GM23338 (cell line): Measurements from ENCODE around the gene ZCCHC2. TPM values are rescaled to one million over a fixed set of nuclear protein-coding genes. Genes with fewer than 3 reads are reported as not detected.

ENCODE experiments used
- ATAC-seq: fragments of 200-7000 bp; cut with Tn5 transposase; 3 replicates; pipeline ENCODE4 v1.9.1; 2020
- DNase-seq: peaks from one replicate; pipeline ENCODE4 v3.0.0-alpha.2; 2015; ENCODE audit warnings: low spot score
- H2AFZ ChIP-seq: fragments of 200-600 bp; sonication (generic); 2 replicates; pipeline ENCODE4 v1.8.0; 2016; ENCODE audit warnings: antibody characterized with exemption, mild to moderate bottlenecking, moderate library complexity
- H3F3A ChIP-seq: fragments of 200-600 bp; sonication (generic); replicated peaks from 2 replicates; pipeline ENCODE4 v1.8.0; 2017; ENCODE audit warnings: antibody characterized with exemption, mixed run types, low read depth
- H3K27ac ChIP-seq: fragments of 200-600 bp; sonication (generic); 2 replicates; pipeline ENCODE4 v1.6.1; 2016; ENCODE audit warnings: low read depth
- H3K27me3 ChIP-seq: fragments of 200-600 bp; sonication (generic); 2 replicates; pipeline ENCODE4 v1.8.0; 2016; ENCODE audit warnings: mild to moderate bottlenecking, mixed run types, moderate library complexity; ENCODE audit not compliant: insufficient read depth
- H3K36me3 ChIP-seq: fragments of 200-600 bp; sonication (generic); 2 replicates; pipeline ENCODE4 v1.8.0; 2016; ENCODE audit warnings: mild to moderate bottlenecking; ENCODE audit not compliant: insufficient read depth
- H3K4me1 ChIP-seq: fragments of 200-600 bp; sonication (generic); 2 replicates; pipeline ENCODE4 v1.8.0; 2016; ENCODE audit warnings: mild to moderate bottlenecking, moderate library complexity; ENCODE audit not compliant: insufficient read depth
- H3K4me2 ChIP-seq: fragments of 200-600 bp; sonication (generic); 2 replicates; pipeline ENCODE4 v1.7.1; 2017; ENCODE audit warnings: mixed run types
- H3K4me3 ChIP-seq: fragments of 200-600 bp; sonication (generic); 2 replicates; pipeline ENCODE4 v1.6.1; 2016; ENCODE audit warnings: mixed run types
- H3K79me2 ChIP-seq: fragments of 200-600 bp; sonication (generic); replicated peaks from 2 replicates; pipeline ENCODE4 v1.8.0; 2017; ENCODE audit warnings: mild to moderate bottlenecking; ENCODE audit not compliant: insufficient read depth
- H3K9me2 ChIP-seq: fragments of 200-600 bp; sonication (generic); 2 replicates; pipeline ENCODE4 v1.8.0; 2017; ENCODE audit not compliant: insufficient read depth
- H4K20me1 ChIP-seq: fragments of 200-600 bp; sonication (generic); replicated peaks from 2 replicates; pipeline ENCODE4 v1.8.0; 2017; ENCODE audit warnings: mild to moderate bottlenecking; ENCODE audit not compliant: insufficient read depth
- H3K27ac Mint-ChIP-seq: 2 replicates; pipeline ENCODE4 v1.8.0; 2020; ENCODE audit warnings: inconsistent platforms, mild to moderate bottlenecking, moderate library complexity, mixed read lengths
- H3K27me3 Mint-ChIP-seq: 3 replicates; pipeline ENCODE4 v1.8.0; 2022; ENCODE audit warnings: low read depth, mild to moderate bottlenecking, moderate library complexity, mixed read lengths, inconsistent platforms; ENCODE audit not compliant: insufficient read depth, poor library complexity
- H3K36me3 Mint-ChIP-seq: 3 replicates; pipeline ENCODE4 v1.8.0; 2021; ENCODE audit warnings: low read depth, mild to moderate bottlenecking, inconsistent platforms, moderate library complexity, mixed read lengths
- H3K4me1 Mint-ChIP-seq: 3 replicates; pipeline ENCODE4 v1.8.0; 2020; ENCODE audit warnings: mild to moderate bottlenecking, inconsistent platforms, mixed read lengths
- H3K4me3 Mint-ChIP-seq: 3 replicates; pipeline ENCODE4 v1.8.0; 2021; ENCODE audit warnings: moderate library complexity, mild to moderate bottlenecking, inconsistent platforms, mixed read lengths
- H3K9me3 Mint-ChIP-seq: 3 replicates; pipeline ENCODE4 v1.8.0; 2020; ENCODE audit warnings: moderate library complexity, mild to moderate bottlenecking, inconsistent platforms, mixed read lengths
- CREB1 ChIP-seq: fragments of 250-450 bp; sonication (Bioruptor Pico); IDR thresholded peaks from 2 replicates; pipeline ENCODE4 v1.5.0; 2020; ENCODE audit warnings: low read depth, mild to moderate bottlenecking, moderate library complexity
- CTCF ChIP-seq, 2 experiments: fragments of 200-600 bp in 1 of 2; sonication (generic) in 1 of 2; conservative IDR thresholded peaks; 2 replicates each; pipeline versions ENCODE4 v1.5.1 to v1.6.1; 2016 to 2017; ENCODE audit warnings: antibody characterized with exemption in 2 of 2, low read depth in 2 of 2, mild to moderate bottlenecking in 2 of 2, moderate library complexity in 1 of 2
- ETS1 ChIP-seq: IDR thresholded peaks from 2 replicates; pipeline ENCODE4 v1.6.1; 2016; ENCODE audit warnings: antibody characterized with exemption
- EZH2 ChIP-seq: fragments of 200-600 bp; sonication (generic); IDR thresholded peaks from one replicate; pipeline ENCODE4 v1.8.0; 2017; ENCODE audit warnings: antibody characterized with exemption, mild to moderate bottlenecking, low read depth; ENCODE audit not compliant: unreplicated experiment
- EZH2phosphoT487 ChIP-seq: fragments of 200-600 bp; sonication (generic); IDR thresholded peaks from one replicate; pipeline ENCODE4 v1.8.1; 2018; ENCODE audit warnings: antibody characterized with exemption; ENCODE audit not compliant: unreplicated experiment
- JUNB ChIP-seq: IDR thresholded peaks from one replicate; pipeline ENCODE4 v1.6.1; 2016; ENCODE audit warnings: antibody characterized with exemption; ENCODE audit not compliant: unreplicated experiment
- NANOG ChIP-seq: IDR thresholded peaks from 2 replicates; pipeline ENCODE4 v1.6.1; 2016; ENCODE audit warnings: antibody characterized with exemption, borderline replicate concordance
- POLR2AphosphoS5 ChIP-seq: IDR thresholded peaks from 2 replicates; pipeline ENCODE4 v1.6.1; 2016; ENCODE audit warnings: antibody characterized with exemption, low read depth
- REST ChIP-seq: IDR thresholded peaks from one replicate; pipeline ENCODE4 v1.6.1; 2018; ENCODE audit warnings: antibody characterized with exemption; ENCODE audit not compliant: unreplicated experiment
- STAT1 ChIP-seq: IDR thresholded peaks from one replicate; pipeline ENCODE4 v1.6.1; 2016; ENCODE audit warnings: antibody characterized with exemption; ENCODE audit not compliant: unreplicated experiment
- ZNF114 ChIP-seq: fragments of 250-450 bp; sonication (Bioruptor Pico); IDR thresholded peaks from 2 replicates; pipeline ENCODE4 v1.5.0; 2020; ENCODE audit warnings: mild to moderate bottlenecking, moderate library complexity
- ZNF331 ChIP-seq: fragments of 250-450 bp; sonication (Bioruptor Pico); IDR thresholded peaks from 2 replicates; pipeline ENCODE4 v1.5.0; 2020; ENCODE audit warnings: low read depth, mild to moderate bottlenecking, moderate library complexity
- polyA plus RNA-seq: library from polyadenylated mRNA; unstranded; fragments of >200 nt; fragmentation: Nextera tagmentation; extraction: Ambion mirVana; gene quantifications from 2 replicates; pipeline ENCODE4 v1.2.1, GENCODE V29; 2016
- total RNA-seq: library from RNA; depleted of rRNA; stranded (reverse); fragments of >200 nt; shearing (Covaris generic); gene quantifications from 2 replicates; pipeline ENCODE4 v1.2.3, GENCODE V29; 2014
- TF ChIP-seq, protein P1 (sequence below): fragments of 250-450 bp; sonication (Bioruptor Pico); IDR thresholded peaks from 2 replicates; pipeline ENCODE4 v1.5.0; 2020; ENCODE audit warnings: mild to moderate bottlenecking, moderate library complexity

The ZCCHC2 gene
- total and polyA plus RNA-seq, 2 experiments from 2014 or later: 5.4 to 15.4 TPM

- no peaks in the 10 kb centered on the region for H3F3A ChIP-seq
- peaks cover 8% of the 10 kb centered on the region; the same call in 1 of the 2 replicates for H4K20me1 ChIP-seq
- Mint-ChIP-seq H3K27me3 (peaks cover 21% of the 10 kb centered on the region), H3K27ac (no peak overlapping the region), H3K36me3 (no peaks in the 10 kb centered on the region; the same call in 2 of the 3 replicates), H3K9me3 (no peaks in the 10 kb centered on the region; the same call in 2 of the 3 replicates), H3K4me3 (no peak overlapping the region), H3K4me1 (peaks cover 28% of the 10 kb centered on the region)
- no peak overlapping the region for H3K27ac ChIP-seq
- H3K4me3 ChIP-seq: no peak overlapping the region
- H3K36me3 ChIP-seq: no peaks in the 10 kb centered on the region
- H3K9me2 ChIP-seq: no peaks in the 10 kb centered on the region
- H3K4me1 ChIP-seq: peaks cover 21% of the 10 kb centered on the region
- peaks cover 53% of the 10 kb centered on the region for H3K79me2 ChIP-seq
- peaks cover 18% of the 10 kb centered on the region for H3K27me3 ChIP-seq
- TF ChIP-seq ETS1 (no peak), STAT1 (no peak), ZNF114 (CRISPR knock-in tag) (no peak), ZNF331 (no peak), EZH2 (no peak), CREB1 (CRISPR knock-in tag) (no peak), NANOG (no peak), POLR2AphosphoS5 (no peak), JUNB (no peak), CTCF (conservative IDR thresholded peaks at IDR 0.05; ENCODE audit: low read depth in 2 of 2) (no peak), REST (no peak), EZH2phosphoT487 (no peak)
- TF ChIP-seq, protein P1, sequence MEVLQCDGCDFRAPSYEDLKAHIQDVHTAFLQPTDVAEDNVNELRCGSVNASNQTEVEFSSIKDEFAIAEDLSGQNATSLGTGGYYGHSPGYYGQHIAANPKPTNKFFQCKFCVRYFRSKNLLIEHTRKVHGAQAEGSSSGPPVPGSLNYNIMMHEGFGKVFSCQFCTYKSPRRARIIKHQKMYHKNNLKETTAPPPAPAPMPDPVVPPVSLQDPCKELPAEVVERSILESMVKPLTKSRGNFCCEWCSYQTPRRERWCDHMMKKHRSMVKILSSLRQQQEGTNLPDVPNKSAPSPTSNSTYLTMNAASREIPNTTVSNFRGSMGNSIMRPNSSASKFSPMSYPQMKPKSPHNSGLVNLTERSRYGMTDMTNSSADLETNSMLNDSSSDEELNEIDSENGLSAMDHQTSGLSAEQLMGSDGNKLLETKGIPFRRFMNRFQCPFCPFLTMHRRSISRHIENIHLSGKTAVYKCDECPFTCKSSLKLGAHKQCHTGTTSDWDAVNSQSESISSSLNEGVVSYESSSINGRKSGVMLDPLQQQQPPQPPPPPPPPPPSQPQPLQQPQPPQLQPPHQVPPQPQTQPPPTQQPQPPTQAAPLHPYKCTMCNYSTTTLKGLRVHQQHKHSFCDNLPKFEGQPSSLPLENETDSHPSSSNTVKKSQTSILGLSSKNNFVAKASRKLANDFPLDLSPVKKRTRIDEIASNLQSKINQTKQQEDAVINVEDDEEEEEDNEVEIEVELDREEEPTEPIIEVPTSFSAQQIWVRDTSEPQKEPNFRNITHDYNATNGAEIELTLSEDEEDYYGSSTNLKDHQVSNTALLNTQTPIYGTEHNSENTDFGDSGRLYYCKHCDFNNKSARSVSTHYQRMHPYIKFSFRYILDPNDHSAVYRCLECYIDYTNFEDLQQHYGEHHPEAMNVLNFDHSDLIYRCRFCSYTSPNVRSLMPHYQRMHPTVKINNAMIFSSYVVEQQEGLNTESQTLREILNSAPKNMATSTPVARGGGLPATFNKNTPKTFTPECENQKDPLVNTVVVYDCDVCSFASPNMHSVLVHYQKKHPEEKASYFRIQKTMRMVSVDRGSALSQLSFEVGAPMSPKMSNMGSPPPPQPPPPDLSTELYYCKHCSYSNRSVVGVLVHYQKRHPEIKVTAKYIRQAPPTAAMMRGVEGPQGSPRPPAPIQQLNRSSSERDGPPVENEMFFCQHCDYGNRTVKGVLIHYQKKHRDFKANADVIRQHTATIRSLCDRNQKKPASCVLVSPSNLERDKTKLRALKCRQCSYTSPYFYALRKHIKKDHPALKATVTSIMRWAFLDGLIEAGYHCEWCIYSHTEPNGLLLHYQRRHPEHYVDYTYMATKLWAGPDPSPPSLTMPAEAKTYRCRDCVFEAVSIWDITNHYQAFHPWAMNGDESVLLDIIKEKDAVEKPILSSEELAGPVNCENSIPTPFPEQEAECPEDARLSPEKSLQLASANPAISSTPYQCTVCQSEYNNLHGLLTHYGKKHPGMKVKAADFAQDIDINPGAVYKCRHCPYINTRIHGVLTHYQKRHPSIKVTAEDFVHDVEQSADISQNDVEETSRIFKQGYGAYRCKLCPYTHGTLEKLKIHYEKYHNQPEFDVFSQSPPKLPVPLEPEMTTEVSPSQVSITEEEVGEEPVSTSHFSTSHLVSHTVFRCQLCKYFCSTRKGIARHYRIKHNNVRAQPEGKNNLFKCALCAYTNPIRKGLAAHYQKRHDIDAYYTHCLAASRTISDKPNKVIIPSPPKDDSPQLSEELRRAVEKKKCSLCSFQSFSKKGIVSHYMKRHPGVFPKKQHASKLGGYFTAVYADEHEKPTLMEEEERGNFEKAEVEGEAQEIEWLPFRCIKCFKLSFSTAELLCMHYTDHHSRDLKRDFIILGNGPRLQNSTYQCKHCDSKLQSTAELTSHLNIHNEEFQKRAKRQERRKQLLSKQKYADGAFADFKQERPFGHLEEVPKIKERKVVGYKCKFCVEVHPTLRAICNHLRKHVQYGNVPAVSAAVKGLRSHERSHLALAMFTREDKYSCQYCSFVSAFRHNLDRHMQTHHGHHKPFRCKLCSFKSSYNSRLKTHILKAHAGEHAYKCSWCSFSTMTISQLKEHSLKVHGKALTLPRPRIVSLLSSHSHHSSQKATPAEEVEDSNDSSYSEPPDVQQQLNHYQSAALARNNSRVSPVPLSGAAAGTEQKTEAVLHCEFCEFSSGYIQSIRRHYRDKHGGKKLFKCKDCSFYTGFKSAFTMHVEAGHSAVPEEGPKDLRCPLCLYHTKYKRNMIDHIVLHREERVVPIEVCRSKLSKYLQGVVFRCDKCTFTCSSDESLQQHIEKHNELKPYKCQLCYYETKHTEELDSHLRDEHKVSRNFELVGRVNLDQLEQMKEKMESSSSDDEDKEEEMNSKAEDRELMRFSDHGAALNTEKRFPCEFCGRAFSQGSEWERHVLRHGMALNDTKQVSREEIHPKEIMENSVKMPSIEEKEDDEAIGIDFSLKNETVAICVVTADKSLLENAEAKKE (CRISPR knock-in tag): no peak
- no peak overlapping the region for H3K4me2 ChIP-seq
- H2AFZ ChIP-seq: no peak overlapping the region
- DNase-seq (no peak), ATAC-seq (no peak)
Observed at GRCh38 chr18:62529597-62529996, 6.8 kb downstream of the ZCCHC2 start.
